D721Med (cell line): ENCODE results near the gene DNAJC4.

Experiments used
- DNase-seq: peaks from one replicate; pipeline ENCODE4 v3.0.0; 2011; ENCODE audit warnings: low spot score; ENCODE audit not compliant: insufficient read length
- FAIRE-seq: peaks from 2 replicates; lab custom pipeline; 2011; peaks lifted over from hg19 to GRCh38; lab: Jason Lieb, UNC
- TF ChIP-seq, protein P1 (sequence below): IDR thresholded peaks from 2 replicates; pipeline ENCODE4 v1.5.1; 2012; ENCODE audit warnings: mild to moderate bottlenecking, control low read depth; ENCODE audit not compliant: insufficient read depth; ENCODE audit errors: missing control alignments

DNAJC4 gene

DNA sequence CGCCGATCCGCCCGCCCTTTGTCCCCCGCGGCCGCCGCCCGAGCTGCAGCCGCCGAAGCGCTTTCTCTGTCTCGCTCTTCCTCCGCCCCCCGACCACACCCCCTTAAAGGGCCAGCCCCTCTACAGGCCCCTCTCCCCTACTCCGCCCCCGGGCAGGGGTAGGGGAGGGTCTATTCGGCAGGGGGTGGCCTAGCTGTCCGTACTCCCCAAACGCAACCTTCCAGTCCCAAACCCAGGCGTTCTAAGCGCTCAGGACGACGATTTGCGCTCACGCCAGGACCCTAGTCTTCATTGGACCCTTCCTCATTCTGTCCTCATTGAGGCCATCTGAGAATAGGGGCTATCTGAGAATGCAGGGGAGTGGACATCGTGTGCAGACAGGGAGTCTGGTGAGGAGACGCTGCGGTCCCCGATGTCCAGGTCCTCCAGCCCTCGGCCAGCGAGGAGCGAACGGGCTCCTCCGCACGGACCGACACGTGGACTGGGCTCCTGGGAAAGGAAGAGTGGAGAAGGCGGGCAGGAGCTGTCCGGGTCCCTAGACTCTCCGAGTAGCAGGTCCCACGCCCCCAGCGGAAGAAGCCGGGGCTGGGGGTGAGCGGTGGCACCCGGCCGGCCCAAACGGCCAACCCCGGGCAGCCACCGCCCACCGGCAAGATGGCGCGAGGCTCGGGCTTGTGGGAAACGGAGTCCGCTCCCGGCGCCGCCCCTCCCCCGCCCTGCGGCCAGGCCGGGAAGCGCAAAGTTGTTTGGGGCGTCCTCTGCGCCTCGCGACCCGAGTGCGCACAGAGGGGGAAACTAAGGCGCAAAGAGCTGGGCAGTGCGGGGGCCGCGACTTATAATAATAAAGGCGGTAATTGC, 16.8 kb downstream of the DNAJC4 start, which contains the start of gene PPP1R14B:
Gene PPP1R14B (minus strand): TSS at position 73 of the 858 bp plus-strand sequence. CDS start 270 bp downstream, outside the sequence.
- FAIRE-seq: no peak
- TF ChIP-seq, protein P1, sequence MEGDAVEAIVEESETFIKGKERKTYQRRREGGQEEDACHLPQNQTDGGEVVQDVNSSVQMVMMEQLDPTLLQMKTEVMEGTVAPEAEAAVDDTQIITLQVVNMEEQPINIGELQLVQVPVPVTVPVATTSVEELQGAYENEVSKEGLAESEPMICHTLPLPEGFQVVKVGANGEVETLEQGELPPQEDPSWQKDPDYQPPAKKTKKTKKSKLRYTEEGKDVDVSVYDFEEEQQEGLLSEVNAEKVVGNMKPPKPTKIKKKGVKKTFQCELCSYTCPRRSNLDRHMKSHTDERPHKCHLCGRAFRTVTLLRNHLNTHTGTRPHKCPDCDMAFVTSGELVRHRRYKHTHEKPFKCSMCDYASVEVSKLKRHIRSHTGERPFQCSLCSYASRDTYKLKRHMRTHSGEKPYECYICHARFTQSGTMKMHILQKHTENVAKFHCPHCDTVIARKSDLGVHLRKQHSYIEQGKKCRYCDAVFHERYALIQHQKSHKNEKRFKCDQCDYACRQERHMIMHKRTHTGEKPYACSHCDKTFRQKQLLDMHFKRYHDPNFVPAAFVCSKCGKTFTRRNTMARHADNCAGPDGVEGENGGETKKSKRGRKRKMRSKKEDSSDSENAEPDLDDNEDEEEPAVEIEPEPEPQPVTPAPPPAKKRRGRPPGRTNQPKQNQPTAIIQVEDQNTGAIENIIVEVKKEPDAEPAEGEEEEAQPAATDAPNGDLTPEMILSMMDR: no peak
- peak; percentile 89 for DNase-seq

DNA sequence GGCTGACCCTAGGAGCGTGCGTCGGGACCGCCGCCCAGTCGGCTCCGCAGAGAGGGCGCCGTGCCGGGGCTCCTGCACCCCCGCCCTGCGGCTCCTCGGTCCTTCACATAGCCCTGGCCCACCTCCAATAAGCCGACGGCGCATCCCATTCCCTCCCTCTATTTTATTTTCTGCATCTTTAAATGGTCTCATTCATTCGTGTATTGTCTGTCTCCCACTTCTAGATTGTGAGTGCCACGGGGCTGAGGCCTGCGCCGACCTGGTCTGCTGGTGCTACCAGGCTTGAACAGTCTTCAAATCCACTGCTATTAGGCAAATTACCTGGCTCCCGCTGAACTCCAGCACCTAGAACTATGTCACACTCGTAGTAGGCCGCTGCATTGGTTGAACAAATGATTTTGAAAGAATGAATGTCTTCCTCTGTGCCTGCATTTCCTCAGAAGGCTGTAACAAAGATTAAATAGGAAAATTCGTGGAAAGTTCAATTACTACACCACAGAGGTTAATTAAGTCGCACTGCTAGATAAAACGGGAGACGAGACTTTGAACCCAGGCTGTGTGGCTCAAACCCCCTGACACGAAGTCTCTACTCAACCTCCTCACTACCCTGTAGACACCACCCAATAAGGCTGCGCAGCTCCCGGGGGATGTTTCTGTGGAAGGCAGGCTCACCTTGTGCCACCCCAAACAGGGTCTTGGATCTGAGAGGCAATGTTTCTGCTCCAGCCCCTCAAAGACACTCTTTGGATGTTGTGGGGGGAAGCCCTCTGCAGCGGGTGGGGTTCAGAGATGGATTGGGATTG, 17.6 kb downstream of the DNAJC4 start:
- TF ChIP-seq, protein P1: no peak
- DNase-seq (no peak), FAIRE-seq (no peak)

DNA sequence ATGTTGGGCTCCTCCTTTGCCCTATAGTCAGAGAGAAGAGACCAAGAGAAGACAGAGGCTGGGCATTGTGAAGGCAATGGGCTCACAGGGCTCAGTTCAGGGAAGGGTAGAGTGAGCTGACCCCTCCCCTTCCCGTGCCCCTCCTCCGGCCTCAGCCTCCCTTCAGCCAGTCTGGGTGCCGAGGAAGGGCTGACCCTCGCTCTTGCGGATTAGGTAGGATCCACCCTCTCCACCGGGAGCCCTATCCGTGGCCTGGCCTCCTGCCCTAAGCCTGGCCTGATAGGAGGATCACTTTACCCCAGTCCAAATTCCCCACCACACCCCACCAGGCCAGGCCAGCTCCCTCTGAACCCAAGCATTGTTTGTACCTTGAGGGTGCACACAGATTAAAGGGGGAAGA, 18.2 kb downstream of the DNAJC4 start:
- no peak for DNase-seq
- no peak for FAIRE-seq
- TF ChIP-seq, protein P1: no peak

DNA sequence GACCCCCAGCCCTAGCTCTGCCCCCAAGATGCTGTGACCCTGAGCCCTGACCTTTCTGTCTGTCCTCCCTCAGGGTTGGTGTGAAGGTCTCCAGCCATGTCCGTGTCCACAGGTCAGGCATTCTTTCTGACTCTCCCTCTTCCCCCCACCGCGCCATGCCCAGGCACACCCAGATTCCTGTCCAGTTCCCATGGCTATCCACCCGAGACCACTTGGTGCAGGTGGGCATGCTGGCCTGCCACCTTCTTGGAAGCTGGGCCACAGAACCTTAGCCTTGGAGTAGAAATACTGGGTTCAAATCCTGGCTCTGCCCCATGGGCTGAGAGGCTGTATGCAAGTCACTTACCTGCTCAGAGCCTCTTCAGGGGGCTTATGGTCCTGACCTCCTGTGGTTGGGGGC, 18.7 kb downstream of the DNAJC4 start:
- TF ChIP-seq, protein P1: no peak
- FAIRE-seq (no peak), DNase-seq (no peak)

DNA sequence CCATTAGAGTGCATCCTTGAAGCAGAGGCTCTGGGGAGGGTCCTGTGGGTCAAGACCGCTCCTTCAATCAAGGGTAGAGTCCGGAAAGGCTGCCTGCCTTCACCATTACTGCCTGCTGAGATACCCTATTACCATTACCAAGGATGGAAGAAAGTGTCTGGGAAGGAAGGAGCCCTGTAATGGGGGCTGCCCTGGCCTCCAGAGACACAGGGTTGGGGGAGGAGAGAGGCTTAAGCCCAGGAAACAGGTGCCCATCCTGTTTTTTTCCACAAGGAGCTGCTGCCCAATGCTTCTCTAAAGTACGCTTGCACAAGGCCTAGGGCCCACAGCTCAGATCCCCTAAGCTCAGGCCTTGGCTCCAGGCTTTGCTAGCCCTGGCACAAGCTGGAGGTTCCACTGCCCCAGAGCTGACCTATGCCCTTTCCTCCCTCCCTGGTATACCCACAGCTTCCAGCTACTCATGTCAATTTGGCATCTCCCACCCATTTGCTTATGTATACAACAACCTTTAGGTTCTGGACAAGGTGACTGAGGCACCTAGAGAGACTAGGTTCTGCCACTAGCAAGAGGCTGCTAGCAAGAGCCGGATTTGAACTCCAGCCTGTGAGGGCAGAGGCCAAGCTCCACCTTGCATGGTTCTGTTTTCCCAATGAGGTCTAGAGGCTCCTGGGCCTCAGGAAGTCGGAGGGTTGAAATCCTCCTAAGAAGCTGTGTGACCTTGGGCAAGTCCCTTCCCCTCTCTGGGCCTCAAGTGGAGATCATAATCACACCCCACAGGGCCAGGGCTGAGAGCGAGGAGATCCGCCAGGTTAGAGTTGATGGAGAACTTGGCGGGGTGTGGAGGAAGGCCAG, 19.4 kb downstream of the DNAJC4 start:
- DNase-seq (no peak), FAIRE-seq (no peak)
- TF ChIP-seq, protein P1: no peak

DNA sequence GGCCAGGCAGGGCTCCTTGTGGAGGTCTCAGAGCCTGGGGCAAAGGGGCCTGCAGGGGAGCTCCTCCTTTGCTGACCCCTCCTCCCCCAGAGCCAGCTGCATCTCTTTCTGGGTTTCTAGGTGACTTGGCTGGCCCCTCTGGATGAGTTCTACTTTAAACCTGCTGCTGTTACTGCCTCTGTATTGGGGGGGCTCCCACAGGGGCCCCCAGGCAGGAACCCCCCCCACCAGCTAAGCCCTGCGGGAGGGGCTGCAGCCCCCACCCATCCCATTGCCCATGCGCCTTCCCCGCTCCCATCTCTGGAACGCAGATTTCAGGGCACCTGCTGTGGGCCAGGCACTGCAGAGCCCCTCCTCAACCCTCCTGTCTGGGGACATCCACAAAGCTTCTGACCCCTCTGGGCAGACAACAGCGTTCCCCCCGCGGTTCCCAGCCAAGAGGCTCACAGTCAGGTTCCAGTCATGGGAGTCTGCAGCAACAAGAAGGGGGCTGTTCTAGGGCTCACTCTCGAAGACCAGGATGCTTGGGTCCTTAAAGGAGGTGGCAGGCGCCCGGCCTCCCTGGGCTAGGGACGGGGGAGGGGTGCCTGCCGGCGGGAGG, 20.2 kb downstream of the DNAJC4 start:
- peak; percentile 76 for DNase-seq
- TF ChIP-seq, protein P1: no peak
- FAIRE-seq: no peak
